ENCODE measurements around the gene FUOM. TPM values are rescaled to one million over a fixed set of nuclear protein-coding genes. Genes with fewer than 3 reads are reported as not detected.

Gene FUOM
- polyA plus RNA-seq, 1 donor from 2014 or later, result not detected

GRCh38 chr10:133310789-133311188, 47.0 kb downstream of the FUOM start:
- Histone ChIP-seq H3K4me3 (ENCODE audit: low read length) (no peak overlapping the region), H3K27ac (ENCODE audit: low read length) (no peak overlapping the region), H3K36me3 (ENCODE audit: insufficient read depth, low read length) (no peaks in the 10 kb centered on the region), H3K27me3 (ENCODE audit: insufficient read depth, low read depth, low read length) (no peaks in the 10 kb centered on the region), H3K9me3 (ENCODE audit: low read length) (no peaks in the 10 kb centered on the region), H3F3A (ENCODE audit: insufficient read depth, low read length, poor library complexity, severe bottlenecking) (no peaks in the 10 kb centered on the region), H3K79me2 (replicated peaks; ENCODE audit: insufficient read depth, low read length) (peaks cover 21% of the 10 kb centered on the region), H3K9me2 (ENCODE audit: insufficient read depth, low read length) (no peaks in the 10 kb centered on the region), H4K20me1 (ENCODE audit: insufficient read depth) (no peaks in the 10 kb centered on the region), H2AFZ (ENCODE audit: low read depth, low read length) (no peak overlapping the region), H3K9ac (ENCODE audit: low read length) (no peak overlapping the region), H3K4me2 (ENCODE audit: low read length) (no peak overlapping the region)
- no peak for TF ChIP-seq EP300 (conservative IDR thresholded peaks at IDR 0.05; ENCODE audit: poor library complexity, severe bottlenecking)
- TF ChIP-seq MXI1 (conservative IDR thresholded peaks at IDR 0.05; ENCODE audit: poor library complexity, severe bottlenecking), result no peak
- no peak for TF ChIP-seq EZH2 (IDR thresholded peaks at IDR 0.05; ENCODE audit: borderline replicate concordance, insufficient read depth, low read length, poor library complexity, severe bottlenecking)
- TF ChIP-seq TAF1 (IDR thresholded peaks at IDR 0.05; ENCODE audit: low read depth), result no peak
- no peak for TF ChIP-seq RAD21 (conservative IDR thresholded peaks at IDR 0.05)

- H4K20me1 ChIP-seq (ENCODE audit: insufficient read depth), result no peaks in the 10 kb centered on the region
- H3K9ac ChIP-seq (ENCODE audit: low read length), result no peak overlapping the region
- no peaks in the 10 kb centered on the region for H3K9me2 ChIP-seq (ENCODE audit: insufficient read depth, low read length)
- H2AFZ ChIP-seq (ENCODE audit: low read depth, low read length), result no peak overlapping the region
- H3F3A ChIP-seq (ENCODE audit: insufficient read depth, low read length, poor library complexity, severe bottlenecking), result no peaks in the 10 kb centered on the region
- H3K79me2 ChIP-seq (replicated peaks; ENCODE audit: insufficient read depth, low read length), result peaks cover 25% of the 10 kb centered on the region
- no peaks in the 10 kb centered on the region for H3K9me3 ChIP-seq (ENCODE audit: low read length)
- no peak overlapping the region for H3K4me2 ChIP-seq (ENCODE audit: low read length)
- no peak overlapping the region for H3K27ac ChIP-seq (ENCODE audit: low read length)
- no peaks in the 10 kb centered on the region for H3K36me3 ChIP-seq (ENCODE audit: insufficient read depth, low read length)
- no peak overlapping the region for H3K4me3 ChIP-seq (ENCODE audit: low read length)
- TF ChIP-seq EP300 (conservative IDR thresholded peaks at IDR 0.05; ENCODE audit: poor library complexity, severe bottlenecking) (no peak), MXI1 (conservative IDR thresholded peaks at IDR 0.05; ENCODE audit: poor library complexity, severe bottlenecking) (no peak)
- H3K27me3 ChIP-seq (ENCODE audit: insufficient read depth, low read depth, low read length), result no peaks in the 10 kb centered on the region
These were observed 47.4 kb downstream of the FUOM start for GRCh38 chr10:133310399-133310755.

- no peak overlapping the region for H2AFZ ChIP-seq (ENCODE audit: low read depth, low read length)
- H3K4me2 ChIP-seq (ENCODE audit: low read length), result no peak overlapping the region
- no peaks in the 10 kb centered on the region for H3K9me2 ChIP-seq (ENCODE audit: insufficient read depth, low read length)
- no peaks in the 10 kb centered on the region for H3K27me3 ChIP-seq (ENCODE audit: insufficient read depth, low read depth, low read length)
- no peaks in the 10 kb centered on the region for H3K36me3 ChIP-seq (ENCODE audit: insufficient read depth, low read length)
- H3K9me3 ChIP-seq (ENCODE audit: low read length), result no peaks in the 10 kb centered on the region
- TF ChIP-seq MXI1 (conservative IDR thresholded peaks at IDR 0.05; ENCODE audit: poor library complexity, severe bottlenecking) (no peak), REST (IDR thresholded peaks at IDR 0.05; ENCODE audit: borderline replicate concordance) (no peak), EZH2 (IDR thresholded peaks at IDR 0.05; ENCODE audit: borderline replicate concordance, insufficient read depth, low read length, poor library complexity, severe bottlenecking) (no peak), EP300 (conservative IDR thresholded peaks at IDR 0.05; ENCODE audit: poor library complexity, severe bottlenecking) (no peak), RAD21 (conservative IDR thresholded peaks at IDR 0.05) (no peak), CTCF (IDR thresholded peaks at IDR 0.05; ENCODE audit: poor library complexity, severe bottlenecking) (no peak), SMC3 (conservative IDR thresholded peaks at IDR 0.05; ENCODE audit: poor library complexity) (no peak), POLR2AphosphoS5 (IDR thresholded peaks at IDR 0.05) (no peak), TAF1 (IDR thresholded peaks at IDR 0.05; ENCODE audit: low read depth) (no peak)
- H3K4me3 ChIP-seq (ENCODE audit: low read length), result peak overlapping the region; percentile 85
- peaks cover 25% of the 10 kb centered on the region for H3K79me2 ChIP-seq (replicated peaks; ENCODE audit: insufficient read depth, low read length)
- no peaks in the 10 kb centered on the region for H4K20me1 ChIP-seq (ENCODE audit: insufficient read depth)
- no peak overlapping the region for H3K27ac ChIP-seq (ENCODE audit: low read length)
- H3K9ac ChIP-seq (ENCODE audit: low read length), result no peak overlapping the region
- no peaks in the 10 kb centered on the region for H3F3A ChIP-seq (ENCODE audit: insufficient read depth, low read length, poor library complexity, severe bottlenecking)
These were observed 48.0 kb downstream of the FUOM start for GRCh38 chr10:133309720-133310398.

Data from neural cell (in vitro differentiated cells).